ENCODE results near the gene METTL25B.
"Not testable (repeated sequence)": the region's sequence is repeated elsewhere in the genome, so short reads cannot be mapped to it uniquely, and the experiment has no call there.

METTL25B gene

DNA sequence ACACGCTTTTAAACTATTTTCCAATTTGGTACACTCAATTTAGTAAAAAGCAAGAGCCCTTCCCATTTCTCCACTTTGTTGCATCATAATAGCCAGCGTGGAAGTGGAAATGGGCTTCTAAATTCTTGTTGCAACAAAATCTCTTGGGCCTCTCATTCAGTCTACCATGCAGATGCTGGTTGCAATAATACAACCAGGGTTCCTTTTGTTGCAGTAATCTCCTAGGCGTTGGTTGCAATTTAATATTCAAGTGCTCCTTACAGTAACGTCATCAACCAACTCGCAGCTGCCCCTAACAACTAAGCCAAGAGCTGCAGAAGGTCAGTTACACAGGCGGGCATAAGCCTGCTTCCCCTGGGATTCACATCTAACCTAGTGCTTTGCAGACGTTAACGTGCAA lies 25.9 kb downstream of the METTL25B start:
- DNase-seq (ENCODE audit: low read depth) = no peak
- no peak overlapping the region for H3K4me3 ChIP-seq (ENCODE audit: low read length)

DNA sequence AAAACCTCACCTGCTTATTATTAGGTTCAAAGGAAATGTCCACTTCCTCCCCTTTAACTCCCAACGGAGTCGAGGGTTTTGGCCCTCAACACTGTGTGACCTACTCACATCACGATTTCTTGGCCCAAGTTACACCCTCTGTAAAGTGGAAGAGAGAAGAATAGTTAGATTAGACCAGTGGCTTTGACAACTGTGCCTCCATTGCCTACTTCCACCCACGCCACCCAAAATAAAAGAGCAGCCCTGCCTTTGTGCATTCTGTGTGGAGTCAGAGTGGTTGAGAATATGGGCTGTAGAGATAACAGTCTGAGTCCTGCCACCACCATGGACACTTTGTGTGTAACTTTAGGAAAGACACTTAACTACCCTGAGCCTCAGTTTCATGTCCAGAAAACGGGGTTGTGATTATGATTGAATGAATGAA lies 27.3 kb downstream of the METTL25B start:
- H3K4me3 ChIP-seq (ENCODE audit: low read length) = no peak overlapping the region
- TF ChIP-seq, protein P1, sequence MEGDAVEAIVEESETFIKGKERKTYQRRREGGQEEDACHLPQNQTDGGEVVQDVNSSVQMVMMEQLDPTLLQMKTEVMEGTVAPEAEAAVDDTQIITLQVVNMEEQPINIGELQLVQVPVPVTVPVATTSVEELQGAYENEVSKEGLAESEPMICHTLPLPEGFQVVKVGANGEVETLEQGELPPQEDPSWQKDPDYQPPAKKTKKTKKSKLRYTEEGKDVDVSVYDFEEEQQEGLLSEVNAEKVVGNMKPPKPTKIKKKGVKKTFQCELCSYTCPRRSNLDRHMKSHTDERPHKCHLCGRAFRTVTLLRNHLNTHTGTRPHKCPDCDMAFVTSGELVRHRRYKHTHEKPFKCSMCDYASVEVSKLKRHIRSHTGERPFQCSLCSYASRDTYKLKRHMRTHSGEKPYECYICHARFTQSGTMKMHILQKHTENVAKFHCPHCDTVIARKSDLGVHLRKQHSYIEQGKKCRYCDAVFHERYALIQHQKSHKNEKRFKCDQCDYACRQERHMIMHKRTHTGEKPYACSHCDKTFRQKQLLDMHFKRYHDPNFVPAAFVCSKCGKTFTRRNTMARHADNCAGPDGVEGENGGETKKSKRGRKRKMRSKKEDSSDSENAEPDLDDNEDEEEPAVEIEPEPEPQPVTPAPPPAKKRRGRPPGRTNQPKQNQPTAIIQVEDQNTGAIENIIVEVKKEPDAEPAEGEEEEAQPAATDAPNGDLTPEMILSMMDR (conservative IDR thresholded peaks at IDR 0.05; ENCODE audit: low read length) = no peak
- DNase-seq (ENCODE audit: low read depth) = no peak

More for the DNA sequence above, 25.9 kb downstream of the METTL25B start:
- TF ChIP-seq, protein P1 (conservative IDR thresholded peaks at IDR 0.05; ENCODE audit: low read length) = no peak

DNA sequence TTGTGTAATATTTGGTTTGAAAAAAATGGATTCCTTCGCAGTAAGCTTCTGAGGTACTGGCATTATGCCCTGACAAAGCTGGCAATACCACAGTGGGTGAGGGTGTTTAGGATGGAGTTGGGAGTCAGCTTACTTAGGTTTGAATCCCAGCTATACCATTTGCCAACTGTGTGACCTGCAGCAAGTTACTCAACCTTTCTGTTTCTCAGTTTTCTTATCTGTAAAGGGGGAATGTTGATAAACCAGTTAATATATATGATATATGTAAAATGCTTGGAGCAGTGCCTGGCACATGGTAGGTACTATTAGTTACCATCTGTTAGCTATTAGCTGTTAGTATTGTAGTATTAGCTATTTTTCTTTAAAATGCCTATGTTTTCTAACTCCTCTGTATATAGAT lies 28.1 kb downstream of the METTL25B start:
- H3K4me3 ChIP-seq (ENCODE audit: low read length) = no peak overlapping the region
- no peak for DNase-seq (ENCODE audit: low read depth)
- TF ChIP-seq, protein P1 (conservative IDR thresholded peaks at IDR 0.05; ENCODE audit: low read length) = no peak

DNA sequence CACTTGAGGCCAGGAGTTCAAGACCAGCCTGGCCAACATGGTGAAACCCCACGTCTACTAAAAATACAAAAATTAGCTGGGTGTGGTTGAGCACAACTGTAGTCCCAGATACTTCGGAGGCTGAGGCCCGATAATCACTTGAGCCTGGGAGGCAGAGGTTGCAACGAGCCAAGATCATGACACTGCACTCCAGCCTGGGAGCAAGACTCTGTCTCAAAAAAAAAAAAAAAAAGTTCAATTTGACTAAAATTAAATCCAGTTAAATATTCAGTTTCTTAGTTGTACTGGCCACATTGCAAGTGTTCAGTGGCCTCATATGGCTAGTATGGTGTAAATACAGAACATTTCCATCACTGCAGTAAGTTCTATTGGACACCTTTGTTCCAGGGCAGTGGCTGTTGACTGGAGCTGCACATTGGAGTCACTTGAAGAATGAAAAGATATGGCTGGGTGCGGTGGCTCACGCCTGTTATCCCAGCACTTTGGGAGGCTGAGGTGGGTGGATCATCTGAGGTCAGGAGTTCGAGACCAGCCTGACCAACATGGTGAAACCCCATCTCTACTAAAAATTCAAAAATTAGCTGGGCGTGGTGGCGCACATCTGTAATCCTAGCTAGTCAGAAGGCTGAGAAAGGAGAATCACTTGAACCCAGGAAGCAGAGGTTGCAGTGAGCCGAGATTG lies 29.4 kb downstream of the METTL25B start:
- not testable (repeated sequence) for DNase-seq (ENCODE audit: low read depth); H3K4me3 ChIP-seq (ENCODE audit: low read length)

DNA sequence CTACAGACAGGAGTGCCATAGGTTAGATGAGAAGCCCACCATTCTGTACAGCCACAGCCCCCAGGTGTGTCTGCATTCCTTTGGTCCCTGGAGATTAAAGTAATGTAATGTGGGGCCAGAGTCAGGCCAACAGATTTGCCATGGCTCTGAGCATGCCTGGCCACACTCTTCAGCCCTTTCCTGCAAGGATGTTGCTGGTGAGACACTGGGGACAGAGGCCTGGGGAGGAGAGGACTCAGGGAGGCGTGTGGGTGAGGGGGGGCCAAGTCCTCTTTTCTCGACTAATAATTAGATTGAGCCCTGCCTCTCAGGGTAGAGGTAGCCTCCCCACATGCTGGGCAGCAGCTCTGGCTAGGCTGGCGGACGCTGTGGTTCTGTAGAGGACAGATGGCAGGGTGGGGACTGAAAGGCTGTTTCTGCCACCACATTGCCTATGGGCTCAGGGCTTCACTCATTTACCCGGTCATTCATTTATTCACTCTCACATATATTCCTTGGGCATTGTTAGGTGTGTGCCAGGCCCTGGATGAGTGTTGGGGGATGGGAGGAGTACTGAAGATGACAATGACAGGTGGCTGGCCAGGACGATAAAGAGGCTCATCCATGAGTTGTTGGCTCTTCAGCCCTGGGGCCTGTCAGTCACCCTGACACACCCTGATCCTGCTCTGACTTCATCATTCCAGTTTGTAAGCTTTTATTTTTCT lies 32.0 kb downstream of the METTL25B start:
- TF ChIP-seq, protein P1 (conservative IDR thresholded peaks at IDR 0.05; ENCODE audit: low read length) = no peak
- no peak overlapping the region for H3K4me3 ChIP-seq (ENCODE audit: low read length)
- DNase-seq (ENCODE audit: low read depth) = no peak

DNA sequence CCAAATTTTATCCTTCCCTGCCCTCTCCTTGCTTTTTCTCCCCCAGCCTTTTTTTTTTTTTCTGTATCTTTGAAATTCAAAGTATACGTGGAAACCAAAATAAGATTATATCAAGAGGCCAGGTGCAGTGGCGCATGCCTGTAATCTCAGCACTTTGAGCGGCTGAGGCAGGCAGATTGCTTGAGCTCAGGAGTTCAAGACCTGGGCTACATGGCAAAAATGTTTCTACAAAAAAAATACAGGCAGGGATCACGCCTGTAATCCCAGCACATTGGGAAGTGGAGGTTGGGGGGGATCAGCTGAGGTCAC lies 32.5 kb downstream of the METTL25B start:
- TF ChIP-seq, protein P1 (conservative IDR thresholded peaks at IDR 0.05; ENCODE audit: low read length) = no peak
- DNase-seq (ENCODE audit: low read depth) = no peak
- no peak overlapping the region for H3K4me3 ChIP-seq (ENCODE audit: low read length)

DNA sequence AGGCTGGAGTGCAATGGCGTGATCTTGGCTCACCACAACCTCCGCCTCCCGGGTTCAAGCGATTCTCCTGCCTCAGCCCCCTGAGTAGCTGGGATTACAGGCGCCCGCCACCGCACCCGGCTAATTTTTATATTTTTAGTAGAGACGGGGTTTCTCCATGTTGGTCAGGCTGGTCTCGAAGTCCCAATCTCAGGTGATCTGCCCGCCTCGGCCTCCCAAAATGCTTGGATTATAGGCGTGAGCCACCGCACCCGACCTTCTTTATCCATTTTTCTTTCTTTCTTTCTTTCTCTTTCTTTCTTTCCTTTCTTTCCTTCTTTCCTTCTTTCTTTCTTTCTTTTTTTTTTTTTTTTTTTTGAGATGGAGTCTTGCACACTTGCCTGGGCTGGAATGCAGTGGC lies 36.9 kb downstream of the METTL25B start:
- not testable (repeated sequence) for H3K4me3 ChIP-seq (ENCODE audit: low read length); DNase-seq (ENCODE audit: low read depth)

DNA sequence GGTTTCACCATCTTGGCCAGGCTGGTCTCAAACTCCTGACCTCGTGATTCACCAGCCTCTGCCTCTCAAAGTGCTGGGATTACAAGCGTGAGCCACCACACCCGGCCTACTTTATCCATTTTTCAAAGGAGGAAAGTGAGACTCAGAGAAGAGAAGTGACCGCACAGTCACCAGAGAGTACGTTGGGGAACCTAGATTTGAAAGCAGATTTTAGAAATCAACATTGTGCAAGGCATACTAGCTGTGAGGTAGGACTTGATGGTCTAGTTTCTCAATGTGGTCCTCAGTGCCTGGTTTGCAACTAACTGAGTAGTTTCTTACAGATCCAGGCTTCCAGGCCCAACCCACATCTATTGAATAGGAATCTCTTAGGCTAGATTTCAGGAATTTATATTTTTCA lies 37.4 kb downstream of the METTL25B start:
- no peak for DNase-seq (ENCODE audit: low read depth)
- peak overlapping the region; percentile 88; the same call in 1 of the 2 replicates for H3K4me3 ChIP-seq (ENCODE audit: low read length)
- TF ChIP-seq, protein P1 (conservative IDR thresholded peaks at IDR 0.05; ENCODE audit: low read length) = no peak

Data from AG10803 (cell line).